HG02885 (cell line): ENCODE measurements around the gene IFIT1.

Source experiments
- ATAC-seq: cut with Tn5 transposase; IDR thresholded peaks from one replicate; pipeline ENCODE4 v1.9.1; 2021; ENCODE audit warnings: mild to moderate bottlenecking; ENCODE audit not compliant: unreplicated experiment, poor library complexity

Gene IFIT1

GRCh38 chr10:89391907-89392756 is at the start of gene IFIT1:
Gene IFIT1, plus strand, starts transcription at chr10:89392623. Its CDS starts 90 bp downstream, at chr10:89392713.
- peak; percentile 76 for ATAC-seq

GRCh38 chr10:89343089-89343767 is 49.2 kb upstream of the IFIT1 start:
- no peak for ATAC-seq

GRCh38 chr10:89344156-89344555 is 48.3 kb upstream of the IFIT1 start:
- ATAC-seq: no peak

GRCh38 chr10:89345367-89346000 is 46.9 kb upstream of the IFIT1 start:
- no peak for ATAC-seq

GRCh38 chr10:89346405-89347254 is 45.8 kb upstream of the IFIT1 start:
- ATAC-seq: no peak

GRCh38 chr10:89347701-89348457 is 44.5 kb upstream of the IFIT1 start:
- no peak for ATAC-seq

GRCh38 chr10:89348481-89348880 is 43.9 kb upstream of the IFIT1 start:
- no peak for ATAC-seq

GRCh38 chr10:89348975-89349374 is 43.4 kb upstream of the IFIT1 start:
- ATAC-seq: no peak

GRCh38 chr10:89350631-89351315 is 41.6 kb upstream of the IFIT1 start:
- ATAC-seq: peak; percentile 36

GRCh38 chr10:89351412-89351779 is 41.0 kb upstream of the IFIT1 start:
- ATAC-seq: peak; percentile 93

GRCh38 chr10:89351780-89352597 is 40.4 kb upstream of the IFIT1 start:
- peak; percentile 41 for ATAC-seq

GRCh38 chr10:89352802-89353201 is 39.6 kb upstream of the IFIT1 start:
- no peak for ATAC-seq

- ATAC-seq: no peak
Observed at GRCh38 chr10:89355394-89355931, 37.0 kb upstream of the IFIT1 start.

GRCh38 chr10:89357096-89357495 is 35.3 kb upstream of the IFIT1 start:
- ATAC-seq: no peak

- no peak for ATAC-seq
Observed at GRCh38 chr10:89357975-89358374, 34.4 kb upstream of the IFIT1 start.

- no peak for ATAC-seq
Observed at GRCh38 chr10:89360157-89360556, 32.3 kb upstream of the IFIT1 start.

- no peak for ATAC-seq
Observed at GRCh38 chr10:89362929-89363328, 29.5 kb upstream of the IFIT1 start.
